HepG2 (cell line): ENCODE results near the gene AMZ1. TPM values are rescaled to one million over a fixed set of nuclear protein-coding genes. Genes with fewer than 3 reads are reported as not detected.

Experiments
- AGO2 ChIP-seq: fragments of 200-400 bp; formaldehyde crosslinking; optimal IDR thresholded peaks from 2 replicates; pipeline ENCODE3; 2017; ENCODE audit warnings: mild to moderate bottlenecking, low read depth, low read length, moderate library complexity
- AKAP8 ChIP-seq: sonication (generic); formaldehyde crosslinking; IDR thresholded peaks from 2 replicates; pipeline ENCODE4 v1.5.1; 2020; ENCODE audit warnings: mild to moderate bottlenecking, missing genetic modification reagents
- ESRRA ChIP-seq: sonication (generic); formaldehyde crosslinking; IDR thresholded peaks from 2 replicates; pipeline ENCODE4 v1.5.1; 2020; ENCODE audit warnings: mild to moderate bottlenecking, low read depth, missing genetic modification reagents
- IRF2 ChIP-seq: IDR thresholded peaks from 2 replicates; pipeline ENCODE4 v1.6.1; 2018; ENCODE audit warnings: missing genetic modification reagents, missing compliant biosample characterization
- KLF15 ChIP-seq: sonication (generic); formaldehyde crosslinking; IDR thresholded peaks from 2 replicates; pipeline ENCODE4 v1.8.1; 2023; ENCODE audit warnings: borderline replicate concordance, mild to moderate bottlenecking, inconsistent platforms, missing genetic modification reagents, mixed read lengths
- NBN ChIP-seq: fragments of 450-650 bp; conservative IDR thresholded peaks from 2 replicates; pipeline ENCODE4 v1.6.1; 2017
- NFYC ChIP-seq: IDR thresholded peaks from 2 replicates; pipeline ENCODE4 v1.6.1; 2016; ENCODE audit warnings: missing genetic modification reagents, missing compliant biosample characterization
- NPAS2 ChIP-seq: sonication (generic); formaldehyde crosslinking; IDR thresholded peaks from 2 replicates; pipeline ENCODE4 v1.8.0; 2022; ENCODE audit warnings: mild to moderate bottlenecking, missing genetic modification reagents, borderline replicate concordance
- PREB ChIP-seq: sonication (generic); formaldehyde crosslinking; IDR thresholded peaks from 2 replicates; pipeline ENCODE4 v1.4.0; 2020; ENCODE audit warnings: missing genetic modification reagents
- SALL1 ChIP-seq: sonication (generic); formaldehyde crosslinking; IDR thresholded peaks from 2 replicates; pipeline ENCODE4 v1.8.0; 2022; ENCODE audit warnings: mild to moderate bottlenecking, missing genetic modification reagents
- SKI ChIP-seq: fragments of 450-650 bp; IDR thresholded peaks from one replicate; pipeline ENCODE4 v1.6.1; 2018; ENCODE audit warnings: mild to moderate bottlenecking; ENCODE audit not compliant: partially characterized antibody
- SP4 ChIP-seq: sonication (generic); formaldehyde crosslinking; IDR thresholded peaks from 2 replicates; pipeline ENCODE4 v1.8.1; 2023; ENCODE audit warnings: mild to moderate bottlenecking, missing genetic modification reagents
- SUZ12 ChIP-seq: fragments of 150-350 bp; IDR thresholded peaks from 2 replicates; pipeline ENCODE4 v1.6.1; 2014; ENCODE audit warnings: low read depth, low read length
- TBX3 ChIP-seq: fragments of 450-650 bp; IDR thresholded peaks from 2 replicates; pipeline ENCODE4 v1.6.1; 2017; ENCODE audit warnings: antibody characterized with exemption, mild to moderate bottlenecking, inconsistent platforms, borderline replicate concordance
- TEAD2 ChIP-seq: sonication (generic); formaldehyde crosslinking; IDR thresholded peaks from 2 replicates; pipeline ENCODE4 v1.9.0; 2021; ENCODE audit warnings: missing genetic modification reagents
- THAP7 ChIP-seq: sonication (generic); formaldehyde crosslinking; IDR thresholded peaks from 2 replicates; pipeline ENCODE4 v1.8.1; 2023; ENCODE audit warnings: mild to moderate bottlenecking, missing genetic modification reagents
- ZMAT3 ChIP-seq: sonication (generic); formaldehyde crosslinking; conservative IDR thresholded peaks from 2 replicates; pipeline ENCODE4 v1.7.0; 2021; ENCODE audit warnings: missing genetic modification reagents
- ZNF136 ChIP-seq: sonication (generic); formaldehyde crosslinking; IDR thresholded peaks from 2 replicates; pipeline ENCODE4 v1.8.1; 2022; ENCODE audit warnings: low read depth, mild to moderate bottlenecking, moderate library complexity, missing genetic modification reagents
- ZNF232 ChIP-seq: sonication (generic); formaldehyde crosslinking; IDR thresholded peaks from 2 replicates; pipeline ENCODE4 v1.4.0; 2020; ENCODE audit warnings: missing genetic modification reagents, borderline replicate concordance
- ZNF775 ChIP-seq: sonication (generic); formaldehyde crosslinking; IDR thresholded peaks from 2 replicates; pipeline ENCODE4 v1.4.0; 2020; ENCODE audit warnings: missing genetic modification reagents, mild to moderate bottlenecking, moderate library complexity, borderline replicate concordance
- ZSCAN31 ChIP-seq: sonication (generic); formaldehyde crosslinking; IDR thresholded peaks from 2 replicates; pipeline ENCODE4 v1.5.0; 2020; ENCODE audit warnings: low read depth, mild to moderate bottlenecking, missing genetic modification reagents
- polyA plus RNA-seq, 8 experiments: library from polyadenylated mRNA; depleted of rRNA in 3 of 8; stranded (reverse) in 7 of 8; unstranded in 1 of 8; fragments of >200 nt; fragmentation: Illumina TruSeq in 4 of 8; extraction: Trizol in 4 of 8; gene quantifications; 2 replicates each; pipeline versions ENCODE4 v1.2.1 to v1.2.3, GENCODE V29; 2011 to 2016; ENCODE audit warnings: low read depth in 4 of 8, missing spikeins in 1 of 8, mixed read lengths in 1 of 8; ENCODE audit not compliant: insufficient read depth in 1 of 8
- total RNA-seq, 5 experiments: library from RNA; depleted of rRNA; stranded (reverse); fragments of >200 nt; fragmentation: Illumina TruSeq; extraction: Trizol; gene quantifications; 2 replicates each; pipeline ENCODE4 v1.2.3, GENCODE V29; 2016; ENCODE audit warnings: low read depth in 1 of 5
- TF ChIP-seq, protein P1 (sequence below): sonication (generic); formaldehyde crosslinking; IDR thresholded peaks from 2 replicates; pipeline ENCODE4 v1.5.0; 2020; ENCODE audit warnings: missing genetic modification reagents
- TF ChIP-seq, protein P2 (sequence below): sonication (generic); formaldehyde crosslinking; IDR thresholded peaks from 2 replicates; pipeline ENCODE4 v1.5.0; 2020; ENCODE audit warnings: mild to moderate bottlenecking, missing genetic modification reagents, moderate library complexity
- TF ChIP-seq, protein P3 (sequence below): sonication (generic); formaldehyde crosslinking; IDR thresholded peaks from 2 replicates; pipeline ENCODE4 v1.5.0; 2020; ENCODE audit warnings: missing genetic modification reagents

The AMZ1 gene
- total and polyA plus RNA-seq, 2 of the 13 experiments (the other 11 are each of a cell fraction or from before 2014, with no cell fraction given) = 0.03 TPM; not detected in 1

DNA sequence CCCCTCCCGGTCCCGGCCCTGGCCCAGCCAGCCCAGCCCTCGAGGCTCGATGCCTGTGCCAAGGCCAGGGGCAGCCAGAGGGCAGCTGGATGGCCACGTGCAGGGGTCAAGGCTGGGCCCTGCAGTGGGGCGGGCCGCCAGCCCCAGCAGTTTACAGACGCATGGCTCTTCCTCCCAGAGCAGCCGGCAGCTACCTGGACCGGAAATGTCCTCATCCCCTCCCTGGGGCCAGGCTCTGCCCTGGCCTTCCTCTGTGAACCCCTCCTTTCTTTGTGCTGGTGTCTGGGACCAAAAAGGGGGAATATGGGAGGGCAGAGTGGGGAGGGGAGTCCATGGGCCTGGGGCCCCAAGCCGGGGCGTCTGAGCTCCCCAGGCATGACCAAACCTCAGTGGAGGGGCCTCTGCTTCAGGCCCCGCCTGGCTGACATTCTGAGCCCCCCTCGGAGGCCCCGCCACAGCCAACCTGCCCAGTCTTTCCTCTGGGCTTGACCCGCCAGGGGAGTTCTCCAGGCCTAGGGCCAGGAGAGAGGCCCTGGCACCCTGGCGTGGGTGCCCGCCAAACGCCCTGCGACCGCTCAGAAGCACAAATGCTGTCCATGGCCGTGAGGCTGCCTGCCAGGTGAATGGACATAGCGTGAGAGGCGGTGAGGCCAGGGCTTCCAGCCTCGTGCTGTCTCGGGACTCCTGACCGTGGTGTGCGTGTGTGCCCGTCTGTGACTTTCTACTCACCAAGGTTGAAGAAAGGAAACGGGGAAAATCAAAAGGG lies 24.7 kb upstream of the AMZ1 start (continued):
- TF ChIP-seq ZSCAN31 (CRISPR knock-in tag) (peak; percentile 75), NFYC (CRISPR knock-in tag) (peak; percentile 56), ZMAT3 (CRISPR knock-in tag) (peak; percentile 98), KLF15 (CRISPR knock-in tag) (0 out of 2 replicates have a peak, but pooled peaks have one; percentile 16), SP4 (CRISPR knock-in tag) (peak; percentile 74; the same call in 1 of the 2 replicates), ESRRA (CRISPR knock-in tag) (peak; percentile 92), ZNF232 (CRISPR knock-in tag) (peak; percentile 87), NBN (no peak), NPAS2 (CRISPR knock-in tag) (peak; percentile 99), PREB (no peak), SALL1 (CRISPR knock-in tag) (peak; percentile 97), AKAP8 (CRISPR knock-in tag) (peak; percentile 99), SUZ12 (no peak), ZNF136 (peak; percentile 95), TEAD2 (CRISPR knock-in tag) (no peak), ZNF775 (no peak), SKI (peak; percentile 91), THAP7 (peak; percentile 96), IRF2 (CRISPR knock-in tag) (peak; percentile 91), AGO2 (peak; percentile 96), TBX3 (0 out of 2 replicates have a peak, but pooled peaks have one; percentile 21)
- TF ChIP-seq, protein P1, sequence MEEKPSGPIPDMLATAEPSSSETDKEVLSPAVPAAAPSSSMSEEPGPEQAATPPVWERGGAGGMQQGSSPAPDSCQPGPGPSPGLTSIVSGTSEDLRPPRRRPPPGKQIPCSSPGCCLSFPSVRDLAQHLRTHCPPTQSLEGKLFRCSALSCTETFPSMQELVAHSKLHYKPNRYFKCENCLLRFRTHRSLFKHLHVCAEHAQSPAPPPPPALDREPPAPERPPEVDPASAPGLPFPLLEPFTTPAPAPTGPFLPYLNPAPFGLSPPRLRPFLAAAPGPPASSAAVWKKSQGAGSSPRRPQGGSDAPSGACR (CRISPR knock-in tag) = peak; percentile 95
- TF ChIP-seq, protein P2, sequence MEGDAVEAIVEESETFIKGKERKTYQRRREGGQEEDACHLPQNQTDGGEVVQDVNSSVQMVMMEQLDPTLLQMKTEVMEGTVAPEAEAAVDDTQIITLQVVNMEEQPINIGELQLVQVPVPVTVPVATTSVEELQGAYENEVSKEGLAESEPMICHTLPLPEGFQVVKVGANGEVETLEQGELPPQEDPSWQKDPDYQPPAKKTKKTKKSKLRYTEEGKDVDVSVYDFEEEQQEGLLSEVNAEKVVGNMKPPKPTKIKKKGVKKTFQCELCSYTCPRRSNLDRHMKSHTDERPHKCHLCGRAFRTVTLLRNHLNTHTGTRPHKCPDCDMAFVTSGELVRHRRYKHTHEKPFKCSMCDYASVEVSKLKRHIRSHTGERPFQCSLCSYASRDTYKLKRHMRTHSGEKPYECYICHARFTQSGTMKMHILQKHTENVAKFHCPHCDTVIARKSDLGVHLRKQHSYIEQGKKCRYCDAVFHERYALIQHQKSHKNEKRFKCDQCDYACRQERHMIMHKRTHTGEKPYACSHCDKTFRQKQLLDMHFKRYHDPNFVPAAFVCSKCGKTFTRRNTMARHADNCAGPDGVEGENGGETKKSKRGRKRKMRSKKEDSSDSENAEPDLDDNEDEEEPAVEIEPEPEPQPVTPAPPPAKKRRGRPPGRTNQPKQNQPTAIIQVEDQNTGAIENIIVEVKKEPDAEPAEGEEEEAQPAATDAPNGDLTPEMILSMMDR = peak; percentile 15; the same call in 1 of the 2 replicates
- TF ChIP-seq, protein P3, sequence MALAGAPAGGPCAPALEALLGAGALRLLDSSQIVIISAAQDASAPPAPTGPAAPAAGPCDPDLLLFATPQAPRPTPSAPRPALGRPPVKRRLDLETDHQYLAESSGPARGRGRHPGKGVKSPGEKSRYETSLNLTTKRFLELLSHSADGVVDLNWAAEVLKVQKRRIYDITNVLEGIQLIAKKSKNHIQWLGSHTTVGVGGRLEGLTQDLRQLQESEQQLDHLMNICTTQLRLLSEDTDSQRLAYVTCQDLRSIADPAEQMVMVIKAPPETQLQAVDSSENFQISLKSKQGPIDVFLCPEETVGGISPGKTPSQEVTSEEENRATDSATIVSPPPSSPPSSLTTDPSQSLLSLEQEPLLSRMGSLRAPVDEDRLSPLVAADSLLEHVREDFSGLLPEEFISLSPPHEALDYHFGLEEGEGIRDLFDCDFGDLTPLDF (CRISPR knock-in tag) = peak; percentile 75
